H1 (cell line): ENCODE results near the gene ERAS. TPM values are rescaled to one million over a fixed set of nuclear protein-coding genes. Genes with fewer than 3 reads are reported as not detected.

Experiments used
- USF2 ChIP-seq: IDR thresholded peaks from 2 replicates; pipeline ENCODE4 v1.6.1; 2011; ENCODE audit warnings: low read length, improper control_type of control experiment
- polyA plus RNA-seq, 7 experiments: library from polyadenylated mRNA; depleted of rRNA in 3 of 7; stranded (reverse) in 5 of 7; unstranded in 2 of 7; fragments of >200 nt in 5 of 7; fragments of 200-250 nt in 2 of 7; gene quantifications; 1 replicate in 5 of 7; 2 replicates in 1 of 7; 4 replicates in 1 of 7; pipeline versions ENCODE4 v1.2.1 to v1.2.3, GENCODE V29; 2011 to 2013; ENCODE audit warnings: missing spikeins in 2 of 7, mixed read lengths in 2 of 7
- total RNA-seq: library from RNA; stranded (reverse); fragmentation: NEBNext Ultra II Directional; extraction: Animal tissue kit (Norgen Biotek cat#: 25700); gene quantifications from 2 replicates; pipeline ENCODE4 v1.2.1, GENCODE V29; 2021

ERAS gene
- total and polyA plus RNA-seq, 2 of the 8 experiments (the other 6 are each of a cell fraction or from before 2014, with no cell fraction given) = 0.70 TPM; not detected in 1

- TF ChIP-seq USF2 = no peak
Measured at GRCh38 chrX:48833542-48834138, 7.3 kb downstream of the ERAS start (continued).
